ENCODE data around the gene ASAP3. TPM values are rescaled to one million over a fixed set of nuclear protein-coding genes. Genes with fewer than 3 reads are reported as not detected.
A peak's percentile ranks its signal among the peaks of the same experiment; 100 is the strongest.
"Not testable (repeated sequence)": the region's sequence is repeated elsewhere in the genome, so short reads cannot be mapped to it uniquely, and the experiment has no call there.

ASAP3 gene
- total RNA-seq, 2 donors from 2014 or later = 0.51 to 1.0 TPM

DNA sequence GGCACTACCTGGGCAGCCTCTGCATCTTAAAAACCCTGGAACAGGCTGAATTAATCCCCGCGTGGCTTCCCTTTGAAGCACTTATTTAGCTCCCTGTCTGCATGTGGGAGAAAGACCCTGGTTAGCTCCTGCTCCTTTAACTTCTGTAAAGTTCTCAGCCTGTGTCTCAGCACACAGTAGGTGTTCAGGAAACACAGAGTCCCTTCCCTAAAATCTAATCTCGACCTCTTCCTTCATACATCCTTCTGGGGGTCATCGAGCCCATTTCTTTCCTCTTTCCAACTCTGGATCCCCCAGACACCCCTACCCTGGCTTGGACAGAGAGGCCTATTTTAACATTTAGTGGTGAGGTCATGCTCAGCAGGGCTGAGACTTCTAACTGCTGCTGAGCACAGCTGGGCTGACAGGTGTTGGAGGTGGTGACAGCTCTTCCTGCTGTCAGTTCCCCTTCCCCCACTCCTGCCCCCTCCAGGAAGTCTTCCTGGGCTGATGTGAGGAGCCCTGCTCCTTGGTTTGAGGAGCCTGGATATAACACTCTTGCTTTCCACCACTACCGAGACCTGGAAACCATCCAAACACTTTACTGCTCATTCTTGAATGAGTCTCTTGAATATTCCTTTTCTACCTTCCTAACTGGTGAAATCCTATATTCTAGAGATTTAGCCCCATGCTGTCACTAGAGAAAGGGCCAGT lies 41.7 kb upstream of the ASAP3 start:
- peak overlapping the region; percentile 60 to 77 for H3K4me3 Mint-ChIP-seq
- ATAC-seq (replicated peaks in 1 of 2) (no peak), DNase-seq (no peak)
- H3K27ac Mint-ChIP-seq = peak overlapping the region; percentile 16
- H3K4me1 Mint-ChIP-seq (ENCODE audit: low read depth) = peaks cover 79% of the 10 kb centered on the region
- no peaks in the 10 kb centered on the region for H3K27me3 Mint-ChIP-seq (ENCODE audit: low read depth)
- H3K36me3 Mint-ChIP-seq (ENCODE audit: insufficient read depth in 2 of 2) = peaks cover 3 to 11% of the 10 kb centered on the region in 2 donors
- no peaks in the 10 kb centered on the region for H3K9me3 Mint-ChIP-seq

DNA sequence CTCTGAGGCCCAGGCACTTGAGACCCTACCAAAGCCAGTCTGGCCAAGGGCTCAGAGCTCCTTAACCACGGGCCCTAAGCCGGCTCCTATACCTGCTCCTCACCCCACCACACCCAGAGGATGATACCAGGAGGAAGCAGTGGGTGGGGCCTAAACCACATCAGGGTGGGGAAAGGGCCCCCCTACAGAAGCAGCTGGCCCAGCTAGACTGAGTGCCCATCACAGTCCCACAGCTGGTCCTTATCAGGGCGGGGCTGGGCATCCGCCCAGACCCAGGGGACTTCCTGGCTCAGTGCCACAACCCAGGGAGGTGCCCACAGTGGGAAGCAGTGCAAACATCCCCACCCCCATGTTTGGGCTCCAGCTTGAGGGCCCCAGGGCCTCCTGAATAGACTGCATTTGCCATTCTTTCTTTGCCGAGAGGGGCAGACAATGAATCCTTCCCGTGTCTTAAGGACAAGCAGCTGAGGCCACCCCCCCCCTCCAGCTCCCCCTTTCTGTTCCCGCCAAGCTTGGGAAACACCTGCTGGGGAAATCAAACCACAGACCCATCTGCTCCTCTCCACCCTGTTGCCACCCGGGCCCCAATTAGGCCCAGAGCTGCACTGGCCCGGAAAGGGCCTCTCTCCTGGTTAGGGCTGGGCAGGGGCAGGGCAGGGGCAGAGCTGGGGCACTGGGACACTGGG lies 40.9 kb upstream of the ASAP3 start:
- H3K27ac Mint-ChIP-seq = no peak overlapping the region
- peaks cover 77% of the 10 kb centered on the region for H3K4me1 Mint-ChIP-seq (ENCODE audit: low read depth)
- DNase-seq (peak; percentile 26 to 40), ATAC-seq (replicated peaks in 1 of 2) (peak in 1 of 2 donors; percentile 21)
- H3K9me3 Mint-ChIP-seq = no peaks in the 10 kb centered on the region
- peak overlapping the region; percentile 34 to 77 for H3K4me3 Mint-ChIP-seq
- H3K36me3 Mint-ChIP-seq (ENCODE audit: insufficient read depth in 2 of 2) = peaks cover 3 to 11% of the 10 kb centered on the region in 2 donors
- no peaks in the 10 kb centered on the region for H3K27me3 Mint-ChIP-seq (ENCODE audit: low read depth)

DNA sequence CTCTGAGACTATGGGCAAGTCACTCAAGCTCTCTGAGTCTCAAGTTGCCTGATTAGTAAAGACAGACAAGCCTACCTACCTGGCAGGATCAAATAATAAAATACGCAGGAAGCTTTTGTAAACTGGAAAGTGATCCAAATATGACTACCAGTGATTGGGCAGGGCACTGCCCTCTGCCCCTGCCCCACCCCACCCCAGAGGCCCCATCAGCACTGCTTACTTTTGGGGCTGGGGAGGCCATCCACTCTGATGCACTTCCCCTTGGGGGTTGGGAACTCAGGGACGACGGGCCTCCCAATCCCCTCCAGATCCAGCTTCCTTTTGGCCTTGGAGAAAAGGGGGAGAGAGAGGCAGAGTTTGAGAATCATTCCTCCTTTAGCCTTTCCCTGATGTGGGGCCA lies 40.2 kb upstream of the ASAP3 start:
- no peaks in the 10 kb centered on the region for H3K9me3 Mint-ChIP-seq
- H3K27ac Mint-ChIP-seq = no peak overlapping the region
- H3K4me3 Mint-ChIP-seq = no peak overlapping the region
- H3K36me3 Mint-ChIP-seq (ENCODE audit: insufficient read depth in 2 of 2) = peaks cover 3 to 13% of the 10 kb centered on the region in 2 donors
- no peaks in the 10 kb centered on the region for H3K27me3 Mint-ChIP-seq (ENCODE audit: low read depth)
- ATAC-seq (replicated peaks in 1 of 2) = no peak
- H3K4me1 Mint-ChIP-seq (ENCODE audit: low read depth) = peaks cover 70% of the 10 kb centered on the region
- no peak for DNase-seq

DNA sequence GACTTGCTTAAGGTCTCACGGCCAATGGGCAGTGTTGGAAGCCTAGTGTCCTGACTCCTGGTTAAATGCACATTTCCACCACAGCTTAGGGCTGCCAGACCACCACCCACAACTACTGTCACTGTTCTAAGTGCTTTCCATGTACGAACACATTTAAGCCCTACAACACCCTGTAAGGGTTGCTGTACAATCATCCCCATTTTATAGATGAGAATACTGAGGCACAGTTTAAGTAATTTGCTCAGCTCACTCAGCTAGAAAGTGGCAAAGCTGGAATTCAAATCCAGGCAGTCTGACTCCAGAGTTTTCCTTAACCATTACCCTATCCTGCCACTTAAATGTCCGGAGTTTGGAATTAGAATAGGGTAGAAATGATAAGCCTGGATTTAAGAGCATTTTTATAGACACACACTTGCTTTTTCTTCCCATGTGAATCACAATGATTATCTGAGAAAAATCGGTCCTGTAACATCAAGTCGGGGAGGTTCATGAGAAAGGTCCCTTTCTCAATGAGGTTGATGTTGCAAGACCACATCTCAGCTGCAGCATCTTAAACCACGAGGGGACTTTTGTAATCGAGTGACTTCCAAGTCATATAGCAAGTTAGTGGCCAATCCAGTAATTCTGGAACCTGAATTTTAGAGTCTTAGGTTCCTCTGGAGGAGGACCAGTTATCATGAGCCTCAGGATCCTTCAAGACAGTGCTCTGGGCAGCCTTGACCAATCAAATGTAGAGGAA lies 38.4 kb upstream of the ASAP3 start:
- ATAC-seq (replicated peaks in 1 of 2) = peak; percentile 74 to 76
- H3K36me3 Mint-ChIP-seq (ENCODE audit: insufficient read depth in 2 of 2) = peaks cover 6 to 20% of the 10 kb centered on the region in 2 donors

DNA sequence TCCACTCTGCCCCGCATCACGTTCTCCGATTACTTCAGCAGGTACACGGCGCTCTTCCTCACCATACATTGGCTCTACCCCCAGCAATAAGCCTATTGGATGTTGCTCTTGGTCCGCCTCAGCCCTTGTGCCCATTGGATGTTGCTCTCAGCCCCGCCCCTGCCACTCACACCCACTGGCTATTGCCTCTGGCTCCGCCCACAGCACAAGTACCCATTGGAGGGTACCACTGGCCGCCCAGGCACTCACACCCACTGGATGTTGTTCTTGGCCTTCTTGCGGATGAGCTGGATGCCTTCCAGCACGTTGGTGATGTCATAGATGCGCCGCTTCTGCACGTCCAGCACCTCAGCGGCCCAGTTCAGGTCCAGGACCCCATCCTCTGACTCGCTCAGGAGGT lies 37.6 kb upstream of the ASAP3 start:
- peaks cover 11 to 26% of the 10 kb centered on the region in 2 donors for H3K36me3 Mint-ChIP-seq (ENCODE audit: insufficient read depth in 2 of 2)
- H3K9me3 Mint-ChIP-seq = no peaks in the 10 kb centered on the region
- H3K4me3 Mint-ChIP-seq = no peak overlapping the region
- DNase-seq (no peak), ATAC-seq (replicated peaks in 1 of 2) (no peak)
- no peaks in the 10 kb centered on the region for H3K27me3 Mint-ChIP-seq (ENCODE audit: low read depth)
- H3K4me1 Mint-ChIP-seq (ENCODE audit: low read depth) = peaks cover 44% of the 10 kb centered on the region
- H3K27ac Mint-ChIP-seq = no peak overlapping the region

More for the DNA sequence above, 38.4 kb upstream of the ASAP3 start:
- Mint-ChIP-seq H3K4me3 (no peak overlapping the region), H3K27ac (no peak overlapping the region), H3K27me3 (ENCODE audit: low read depth) (no peaks in the 10 kb centered on the region), H3K9me3 (no peaks in the 10 kb centered on the region), H3K4me1 (ENCODE audit: low read depth) (peaks cover 52% of the 10 kb centered on the region)
- DNase-seq = peak in 1 of 2 donors; percentile 23

DNA sequence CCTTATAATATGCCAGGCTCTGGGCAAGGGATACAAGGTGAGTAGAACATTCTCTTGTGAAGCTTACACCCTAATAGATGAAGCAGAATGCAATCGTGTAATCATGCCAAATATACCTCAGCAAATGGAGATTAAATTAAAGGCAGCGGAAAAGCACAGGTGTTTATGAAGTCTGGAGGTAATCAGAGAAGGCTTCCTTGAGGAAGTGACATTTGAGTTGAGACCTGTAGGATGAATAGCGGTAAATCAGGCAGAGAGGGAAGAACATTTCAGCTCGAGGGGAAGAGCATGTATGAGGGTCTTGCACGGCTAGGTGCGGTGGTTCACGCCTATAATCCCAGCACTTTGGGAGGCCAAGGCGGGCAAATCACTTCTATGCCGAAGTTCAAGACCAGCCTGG lies 33.6 kb upstream of the ASAP3 start:
- Mint-ChIP-seq H3K4me3 (no peak overlapping the region), H3K9me3 (no peaks in the 10 kb centered on the region), H3K27ac (no peak overlapping the region), H3K27me3 (ENCODE audit: low read depth) (no peaks in the 10 kb centered on the region), H3K36me3 (ENCODE audit: insufficient read depth in 2 of 2) (peaks cover 13 to 41% of the 10 kb centered on the region in 2 donors), H3K4me1 (ENCODE audit: low read depth) (peaks cover 11% of the 10 kb centered on the region)
- no peak for ATAC-seq (replicated peaks in 1 of 2)
- DNase-seq = no peak

DNA sequence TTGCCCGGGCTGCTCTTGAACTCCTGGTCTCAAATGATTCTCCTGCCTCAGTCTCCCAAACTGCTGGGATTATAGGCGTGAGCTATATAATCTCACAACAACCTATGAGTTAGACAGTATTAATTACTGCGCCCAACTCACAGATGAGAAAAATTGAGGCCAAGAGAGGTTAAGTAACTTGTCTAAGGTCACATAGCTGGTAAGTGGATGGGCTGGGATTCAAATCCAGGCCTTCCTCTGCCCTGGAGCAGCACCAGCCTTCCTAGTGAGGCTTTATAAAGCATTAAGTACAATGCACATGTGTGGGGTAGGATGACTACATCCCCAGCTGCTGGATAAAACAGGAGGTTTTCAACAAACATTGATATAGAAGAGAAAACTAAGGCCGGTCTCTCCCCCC lies 31.9 kb upstream of the ASAP3 start:
- H3K36me3 Mint-ChIP-seq (ENCODE audit: insufficient read depth in 2 of 2) = peaks cover 10 to 38% of the 10 kb centered on the region in 2 donors
- no peak overlapping the region for H3K27ac Mint-ChIP-seq
- DNase-seq (no peak), ATAC-seq (replicated peaks in 1 of 2) (no peak)
- no peaks in the 10 kb centered on the region for H3K4me1 Mint-ChIP-seq (ENCODE audit: low read depth)
- no peaks in the 10 kb centered on the region for H3K9me3 Mint-ChIP-seq
- H3K27me3 Mint-ChIP-seq (ENCODE audit: low read depth) = no peaks in the 10 kb centered on the region
- no peak overlapping the region for H3K4me3 Mint-ChIP-seq

DNA sequence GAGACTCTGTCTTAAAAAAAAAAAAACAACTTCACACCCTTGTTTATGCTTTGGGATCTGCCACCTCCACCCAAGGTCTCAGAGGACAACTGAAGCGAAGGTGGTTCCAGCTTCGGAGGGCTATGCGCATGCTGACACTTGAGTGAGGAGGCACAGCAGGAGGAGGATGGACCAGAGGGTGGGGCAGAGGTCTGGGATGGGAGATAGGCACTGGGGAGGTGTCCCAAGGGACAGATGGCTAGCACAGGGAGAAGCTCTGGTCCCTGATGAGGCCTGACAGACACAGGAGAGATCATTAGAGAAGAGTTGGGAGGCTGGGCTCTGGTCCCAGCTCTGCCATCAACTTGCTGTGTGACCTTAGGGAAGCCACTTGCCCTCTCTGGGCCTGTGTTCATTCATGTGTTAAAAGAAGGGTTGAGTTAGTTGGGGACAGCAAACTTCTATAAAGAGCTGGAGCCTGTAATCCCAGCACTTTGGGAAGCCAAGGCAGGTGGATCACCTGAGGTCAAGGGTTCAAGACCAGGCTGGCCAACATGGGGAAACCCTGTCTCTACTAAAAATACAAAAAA lies 30.2 kb upstream of the ASAP3 start:
- H3K27me3 Mint-ChIP-seq (ENCODE audit: low read depth) = no peaks in the 10 kb centered on the region
- ATAC-seq (replicated peaks in 1 of 2) (no peak), DNase-seq (no peak)
- H3K9me3 Mint-ChIP-seq = no peaks in the 10 kb centered on the region
- peaks cover 15 to 45% of the 10 kb centered on the region in 2 donors for H3K36me3 Mint-ChIP-seq (ENCODE audit: insufficient read depth in 2 of 2)
- no peak overlapping the region for H3K27ac Mint-ChIP-seq
- no peak overlapping the region for H3K4me3 Mint-ChIP-seq
- no peaks in the 10 kb centered on the region for H3K4me1 Mint-ChIP-seq (ENCODE audit: low read depth)

DNA sequence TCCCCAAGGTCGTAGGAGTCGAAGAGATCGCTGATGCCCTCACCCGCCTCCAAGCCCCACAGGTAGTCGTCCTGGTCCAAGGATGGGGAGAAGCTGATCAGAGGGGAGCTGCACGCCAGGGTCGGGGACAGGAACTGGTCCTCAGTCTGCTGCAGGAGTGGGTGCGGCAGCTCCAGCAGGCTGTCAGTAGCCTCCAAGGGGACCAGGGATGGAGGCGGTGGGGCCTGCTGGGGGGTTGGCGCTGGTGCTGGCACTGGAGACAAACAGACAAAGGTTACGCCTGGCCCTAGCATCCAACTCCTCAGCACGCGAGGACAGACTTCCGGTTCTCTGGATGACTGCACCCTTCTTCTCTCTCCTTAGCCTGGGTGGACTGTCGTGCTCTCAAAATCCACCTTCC lies 25.9 kb upstream of the ASAP3 start:
- Mint-ChIP-seq H3K4me3 (no peak overlapping the region), H3K9me3 (no peaks in the 10 kb centered on the region), H3K27ac (no peak overlapping the region), H3K27me3 (ENCODE audit: low read depth) (no peaks in the 10 kb centered on the region), H3K4me1 (ENCODE audit: low read depth) (no peaks in the 10 kb centered on the region), H3K36me3 (ENCODE audit: insufficient read depth in 2 of 2) (peaks cover 7 to 36% of the 10 kb centered on the region in 2 donors)
- no peak for ATAC-seq (replicated peaks in 1 of 2)
- no peak for DNase-seq

DNA sequence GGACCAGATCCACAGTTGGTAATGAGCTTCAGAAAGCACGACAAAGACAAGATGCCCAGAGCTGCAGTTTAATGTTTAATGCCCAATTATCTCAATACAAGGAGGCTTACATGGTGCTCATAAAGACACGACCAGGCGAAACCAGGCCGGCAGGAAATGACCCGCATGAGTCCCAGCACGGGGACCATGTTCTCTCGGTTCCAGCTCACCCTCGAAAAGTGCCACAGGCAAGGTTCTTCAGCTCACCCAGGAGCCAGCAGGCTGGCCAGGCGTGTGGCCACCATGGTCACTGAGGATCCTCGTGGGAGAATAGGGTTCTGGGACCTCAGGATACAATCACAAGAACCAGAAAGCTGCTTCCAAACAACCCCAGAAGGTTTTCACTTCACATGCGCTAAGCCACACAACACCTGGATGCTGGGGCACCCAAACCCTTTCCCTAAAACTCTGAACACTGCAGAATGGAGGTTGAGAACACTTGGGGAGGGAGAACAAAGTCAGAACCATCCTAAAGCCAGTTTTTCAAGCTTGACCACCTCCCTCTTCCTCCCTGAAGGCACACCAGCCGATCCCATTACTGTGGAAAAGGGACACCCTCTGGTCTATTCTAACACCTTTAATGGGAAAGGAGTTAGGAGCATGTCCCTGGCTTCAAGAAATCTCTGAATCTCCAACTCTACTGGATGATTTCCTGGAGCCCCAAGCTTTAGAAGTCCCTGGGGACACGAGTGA lies 22.6 kb upstream of the ASAP3 start:
- peaks cover 8 to 23% of the 10 kb centered on the region in 2 donors for H3K36me3 Mint-ChIP-seq (ENCODE audit: insufficient read depth in 2 of 2)
- no peaks in the 10 kb centered on the region for H3K9me3 Mint-ChIP-seq
- DNase-seq (no peak), ATAC-seq (replicated peaks in 1 of 2) (no peak)
- no peaks in the 10 kb centered on the region for H3K4me1 Mint-ChIP-seq (ENCODE audit: low read depth)
- no peaks in the 10 kb centered on the region for H3K27me3 Mint-ChIP-seq (ENCODE audit: low read depth)
- H3K4me3 Mint-ChIP-seq = no peak overlapping the region
- no peak overlapping the region for H3K27ac Mint-ChIP-seq

DNA sequence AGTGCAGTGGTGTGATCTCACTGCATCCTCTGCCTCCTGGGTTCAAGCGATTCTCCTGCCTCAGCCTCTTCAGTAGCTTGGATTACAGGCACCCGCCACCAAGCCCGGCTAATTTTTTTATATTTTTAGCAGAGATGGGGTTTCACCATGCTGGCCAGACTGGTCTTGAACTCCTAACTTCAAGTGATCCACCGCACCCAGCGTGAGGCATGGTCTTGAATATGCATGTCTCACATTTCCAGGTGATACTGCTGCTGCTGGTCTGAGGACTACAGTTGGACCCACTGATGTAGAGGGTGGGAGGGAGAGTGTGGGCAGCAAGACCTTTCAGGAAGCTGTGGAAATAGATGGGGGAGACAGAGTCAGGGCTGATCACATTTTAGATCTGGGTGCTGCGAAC lies 21.9 kb upstream of the ASAP3 start:
- no peak for ATAC-seq (replicated peaks in 1 of 2)
- H3K36me3 Mint-ChIP-seq (ENCODE audit: insufficient read depth in 2 of 2) = peaks cover 8 to 20% of the 10 kb centered on the region in 2 donors
- H3K4me3 Mint-ChIP-seq = no peak overlapping the region
- H3K9me3 Mint-ChIP-seq = no peaks in the 10 kb centered on the region
- no peak overlapping the region for H3K27ac Mint-ChIP-seq
- no peak for DNase-seq
- no peaks in the 10 kb centered on the region for H3K27me3 Mint-ChIP-seq (ENCODE audit: low read depth)
- H3K4me1 Mint-ChIP-seq (ENCODE audit: low read depth) = no peaks in the 10 kb centered on the region

DNA sequence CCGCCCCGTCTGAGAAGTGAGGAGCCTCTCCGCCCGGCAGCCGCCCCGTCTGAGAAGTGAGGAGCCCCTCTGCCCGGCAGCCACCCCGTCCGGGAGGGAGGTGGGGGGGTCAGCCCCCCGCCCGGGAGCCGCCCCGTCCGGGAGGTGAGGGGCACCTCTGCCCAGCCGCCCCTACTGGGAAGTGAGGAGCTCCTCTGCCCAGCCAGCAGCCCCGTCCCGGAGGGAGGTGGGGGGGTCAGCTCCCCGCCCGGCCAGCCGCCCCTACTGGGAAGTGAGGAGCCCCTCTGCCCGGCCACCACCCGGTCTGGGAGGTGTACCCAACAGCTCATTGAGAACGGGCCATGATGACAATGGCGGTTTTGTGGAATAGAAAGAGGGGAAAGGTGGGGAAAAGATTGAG lies 20.2 kb upstream of the ASAP3 start:
- not testable (repeated sequence) for H3K27ac Mint-ChIP-seq; H3K9me3 Mint-ChIP-seq; ATAC-seq (replicated peaks in 1 of 2)

More for the DNA sequence above, 20.2 kb upstream of the ASAP3 start:
- H3K4me1 Mint-ChIP-seq (ENCODE audit: low read depth); H3K27me3 Mint-ChIP-seq (ENCODE audit: low read depth); H3K4me3 Mint-ChIP-seq; DNase-seq: not testable (repeated sequence)
- peaks cover 3 to 10% of the 10 kb centered on the region in 2 donors for H3K36me3 Mint-ChIP-seq (ENCODE audit: insufficient read depth in 2 of 2)
